DOHH2 (cell line): ENCODE measurements around the gene TNFAIP8L1.

ENCODE experiments used
- EZH2phosphoT487 ChIP-seq: fragments of 200-600 bp; sonication (generic); IDR thresholded peaks from 2 replicates; pipeline ENCODE4 v1.6.1; 2017; ENCODE audit warnings: borderline replicate concordance, mild to moderate bottlenecking, antibody characterized with exemption, low read length, moderate library complexity, mixed read lengths
- TF ChIP-seq, protein P1 (sequence below): fragments of 200-600 bp; sonication (generic); IDR thresholded peaks from one replicate; pipeline ENCODE4 v1.5.1; 2014; ENCODE audit warnings: antibody characterized with exemption, mild to moderate bottlenecking, low read depth, low read length; ENCODE audit not compliant: poor library complexity, severe bottlenecking

DNA sequence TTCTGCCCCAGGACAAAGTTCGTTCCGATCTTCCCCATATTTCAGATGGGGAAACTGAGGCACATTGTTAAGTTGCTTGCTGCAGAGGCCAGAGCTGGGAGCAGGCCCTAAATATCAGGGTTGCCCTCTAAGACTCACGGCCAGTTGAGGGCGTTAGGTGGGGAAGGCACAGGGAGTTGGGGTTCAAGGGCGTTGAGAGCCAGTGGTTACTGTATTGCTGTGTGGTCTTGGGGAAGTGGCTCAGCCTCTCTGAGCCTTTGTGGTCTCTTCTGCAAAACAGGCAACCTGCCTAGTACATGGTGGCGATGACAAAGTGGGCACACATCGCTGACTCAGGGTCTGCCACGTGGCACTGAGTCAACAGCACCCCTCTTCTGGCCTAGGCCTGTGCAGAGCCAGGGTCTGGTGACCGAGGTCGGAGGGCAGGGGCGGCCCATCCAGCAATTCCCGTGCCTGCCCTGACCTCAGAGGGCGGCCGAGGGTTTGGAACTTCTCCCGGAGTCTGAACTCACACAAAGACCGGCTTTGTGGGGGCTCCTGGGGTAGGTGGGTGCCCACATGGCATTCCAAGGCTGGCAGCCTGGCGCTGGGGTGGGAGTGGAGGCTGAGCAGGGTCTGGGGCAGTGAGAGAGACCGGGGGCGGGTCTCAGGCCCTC is 10.2 kb downstream of the TNFAIP8L1 start:
- TF ChIP-seq, protein P1, sequence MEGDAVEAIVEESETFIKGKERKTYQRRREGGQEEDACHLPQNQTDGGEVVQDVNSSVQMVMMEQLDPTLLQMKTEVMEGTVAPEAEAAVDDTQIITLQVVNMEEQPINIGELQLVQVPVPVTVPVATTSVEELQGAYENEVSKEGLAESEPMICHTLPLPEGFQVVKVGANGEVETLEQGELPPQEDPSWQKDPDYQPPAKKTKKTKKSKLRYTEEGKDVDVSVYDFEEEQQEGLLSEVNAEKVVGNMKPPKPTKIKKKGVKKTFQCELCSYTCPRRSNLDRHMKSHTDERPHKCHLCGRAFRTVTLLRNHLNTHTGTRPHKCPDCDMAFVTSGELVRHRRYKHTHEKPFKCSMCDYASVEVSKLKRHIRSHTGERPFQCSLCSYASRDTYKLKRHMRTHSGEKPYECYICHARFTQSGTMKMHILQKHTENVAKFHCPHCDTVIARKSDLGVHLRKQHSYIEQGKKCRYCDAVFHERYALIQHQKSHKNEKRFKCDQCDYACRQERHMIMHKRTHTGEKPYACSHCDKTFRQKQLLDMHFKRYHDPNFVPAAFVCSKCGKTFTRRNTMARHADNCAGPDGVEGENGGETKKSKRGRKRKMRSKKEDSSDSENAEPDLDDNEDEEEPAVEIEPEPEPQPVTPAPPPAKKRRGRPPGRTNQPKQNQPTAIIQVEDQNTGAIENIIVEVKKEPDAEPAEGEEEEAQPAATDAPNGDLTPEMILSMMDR: no peak
- TF ChIP-seq EZH2phosphoT487: no peak
